Esophagus muscularis mucosa (tissue), 4 donors: ENCODE results near the gene RAB6A. TPM values are rescaled to one million over a fixed set of nuclear protein-coding genes. Genes with fewer than 3 reads are reported as not detected.
A peak's percentile ranks its signal among the peaks of the same experiment; 100 is the strongest.

ENCODE experiments used
- DNase-seq: peaks from one replicate; pipeline ENCODE4 v3.0.0-alpha.2; 2017; ENCODE audit errors: extremely low spot score
- H3K27ac ChIP-seq, 4 donors: fragments of 200-600 bp; sonication (generic); replicated peaks in 1 of 4; 1 replicate in 3 of 4; 2 replicates in 1 of 4; pipeline ENCODE4 v1.5.1; 2016 to 2019; ENCODE audit warnings: mild to moderate bottlenecking in 1 of 4
- H3K27me3 ChIP-seq, 4 donors: fragments of 200-600 bp; sonication (generic); one replicate each; pipeline versions ENCODE4 v1.5.1 to v1.6.0; 2016 to 2019
- H3K36me3 ChIP-seq, 4 donors: fragments of 200-600 bp; sonication (generic); one replicate each; pipeline ENCODE4 v1.5.1; 2016 to 2019
- H3K4me1 ChIP-seq, 4 donors: fragments of 200-600 bp; sonication (generic); one replicate each; pipeline ENCODE4 v1.5.1; 2016 to 2019
- H3K4me3 ChIP-seq, 4 donors: fragments of 200-600 bp; sonication (generic); 1 replicate in 2 of 4; 2 replicates in 2 of 4; pipeline ENCODE4 v1.5.1; 2016 to 2019; ENCODE audit warnings: mild to moderate bottlenecking in 4 of 4, moderate library complexity in 1 of 4
- H3K9me3 ChIP-seq, 4 donors: fragments of 200-600 bp; sonication (generic); 1 replicate in 3 of 4; 2 replicates in 1 of 4; pipeline ENCODE4 v1.5.1; 2016 to 2019
- EP300 ChIP-seq: sonication (generic); formaldehyde crosslinking; IDR thresholded peaks from one replicate; pipeline ENCODE4 v1.6.1; 2017; ENCODE audit warnings: antibody characterized with exemption
- POLR2A ChIP-seq: fragments of 450-650 bp; IDR thresholded peaks from one replicate; pipeline ENCODE4 v1.6.1; 2017; ENCODE audit warnings: antibody characterized with exemption, moderate library complexity, mild to moderate bottlenecking, low read depth
- POLR2AphosphoS5 ChIP-seq, 2 donors: sonication (generic); formaldehyde crosslinking; IDR thresholded peaks; one replicate each; pipeline ENCODE4 v1.6.1; 2017; ENCODE audit warnings: antibody characterized with exemption in 2 of 2
- WGBS: methylation state at CpG from one replicate; pipeline ENCODE4 v1.1.5; 2018; 5-methylcytosine and 5-hydroxymethylcytosine counted together
- intact Hi-C: fragments of 100-400 bp; cut with DNase I; formaldehyde crosslinking; loops from one replicate; pipeline ENCODE4 v1.15.1; 2023
- total RNA-seq, 4 donors: library from RNA; depleted of rRNA; stranded (reverse); fragments of >200 nt; gene quantifications; one replicate each; pipeline versions ENCODE4 v1.1.0 to v1.2.1, GENCODE V29; 2016
- TF ChIP-seq, protein P1 (sequence below), 3 experiments: fragments of 200-600 bp in 2 of 3; fragments of 450-650 bp in 1 of 3; sonication (generic) in 2 of 3; IDR thresholded peaks; one replicate each; pipeline ENCODE4 v1.5.1; 2017 to 2019; ENCODE audit warnings: antibody characterized with exemption in 3 of 3, mild to moderate bottlenecking in 2 of 3, moderate library complexity in 1 of 3

The RAB6A gene
- total RNA-seq: 100 to 1,000 TPM; 107 to 161 (median 134) TPM

DNA sequence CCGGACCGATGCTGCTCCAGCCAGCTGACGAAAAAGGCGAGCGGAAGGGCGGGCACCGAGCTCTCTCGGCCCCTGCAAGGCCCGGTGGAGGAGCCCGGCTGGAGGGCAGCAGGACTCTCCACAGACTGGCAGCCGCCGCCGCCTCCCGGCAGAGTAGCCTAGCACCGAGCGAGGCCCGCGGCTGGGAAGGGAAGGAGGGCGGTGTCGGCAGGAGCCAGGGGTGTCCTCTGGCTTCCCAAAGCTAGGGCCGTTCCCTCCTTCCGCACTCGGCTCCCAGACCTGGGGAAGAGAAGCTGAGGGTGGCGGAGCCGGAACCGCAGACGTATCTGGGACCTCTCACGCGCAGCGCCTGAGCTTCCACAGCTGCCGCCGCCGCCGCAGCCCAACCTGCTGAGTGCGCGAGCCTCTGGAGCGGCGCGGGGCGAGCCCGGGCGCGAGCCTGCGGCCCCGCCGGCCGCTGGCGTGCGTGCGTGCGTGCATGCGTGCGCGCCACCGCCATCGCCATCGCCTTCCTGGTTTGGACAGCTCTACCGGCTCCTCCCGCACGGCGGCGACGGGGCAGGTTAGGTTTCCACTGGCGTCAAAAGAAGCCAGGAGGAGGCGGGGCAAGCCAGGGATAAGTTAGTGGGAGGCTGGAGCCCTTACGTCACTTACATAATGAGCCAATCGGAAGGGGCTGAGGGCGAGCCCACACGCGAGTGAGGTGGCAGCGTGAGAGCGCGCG lies at the start of gene RAB6A:
Gene RAB6A, minus strand, starts transcription at position 396 of the 724 bp plus-strand sequence. CDS start 439 bp downstream, outside the sequence.
- intact Hi-C loops: no loop called here
- Histone ChIP-seq H3K4me3 (peak within 1 kb of the TSS; percentile 85 to 98 (median 92)), H3K36me3 (no peaks in the 10 kb centered on the region), H3K9me3 (no peaks in the 10 kb centered on the region), H3K4me1 (peaks cover 12 to 42% (median 36%) of the 10 kb centered on the region in 4 donors), H3K27ac (peak within 1 kb of the TSS; percentile 97 to 99 (median 98)), H3K27me3 (no peaks in the 10 kb centered on the region)
- peak; percentile 100 for DNase-seq
- 2% methylated on average over 32 of the region's 74 CpGs for WGBS
- no peak for TF ChIP-seq EP300
- TF ChIP-seq, protein P1, sequence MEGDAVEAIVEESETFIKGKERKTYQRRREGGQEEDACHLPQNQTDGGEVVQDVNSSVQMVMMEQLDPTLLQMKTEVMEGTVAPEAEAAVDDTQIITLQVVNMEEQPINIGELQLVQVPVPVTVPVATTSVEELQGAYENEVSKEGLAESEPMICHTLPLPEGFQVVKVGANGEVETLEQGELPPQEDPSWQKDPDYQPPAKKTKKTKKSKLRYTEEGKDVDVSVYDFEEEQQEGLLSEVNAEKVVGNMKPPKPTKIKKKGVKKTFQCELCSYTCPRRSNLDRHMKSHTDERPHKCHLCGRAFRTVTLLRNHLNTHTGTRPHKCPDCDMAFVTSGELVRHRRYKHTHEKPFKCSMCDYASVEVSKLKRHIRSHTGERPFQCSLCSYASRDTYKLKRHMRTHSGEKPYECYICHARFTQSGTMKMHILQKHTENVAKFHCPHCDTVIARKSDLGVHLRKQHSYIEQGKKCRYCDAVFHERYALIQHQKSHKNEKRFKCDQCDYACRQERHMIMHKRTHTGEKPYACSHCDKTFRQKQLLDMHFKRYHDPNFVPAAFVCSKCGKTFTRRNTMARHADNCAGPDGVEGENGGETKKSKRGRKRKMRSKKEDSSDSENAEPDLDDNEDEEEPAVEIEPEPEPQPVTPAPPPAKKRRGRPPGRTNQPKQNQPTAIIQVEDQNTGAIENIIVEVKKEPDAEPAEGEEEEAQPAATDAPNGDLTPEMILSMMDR (IDR thresholded peaks at IDR 0.05): peak in 2 of 3 experiments; percentile 46 to 49
- TF ChIP-seq POLR2AphosphoS5 (IDR thresholded peaks at IDR 0.05): peak; percentile 92 to 96
- peak; percentile 62 for TF ChIP-seq POLR2A

DNA sequence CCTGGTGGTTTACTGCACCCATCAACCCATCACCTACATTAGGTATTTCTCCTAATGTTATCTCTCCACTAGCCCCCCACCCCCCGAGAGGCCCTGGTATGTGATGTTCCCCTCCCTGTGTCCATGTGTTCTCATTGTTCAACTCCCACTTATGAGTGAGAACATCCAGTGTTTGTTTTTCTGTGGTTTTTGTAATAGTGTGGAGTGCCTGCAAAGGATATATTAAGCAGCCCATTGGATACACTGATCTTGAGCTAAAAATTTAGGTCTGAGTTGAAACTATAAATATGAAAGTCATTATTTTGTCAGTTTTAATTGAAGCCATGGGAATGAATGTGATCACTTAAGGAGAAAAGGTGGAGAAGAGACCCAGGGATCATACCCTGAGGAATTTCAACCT lies 49.8 kb upstream of the RAB6A start:
- TF ChIP-seq, protein P1 (IDR thresholded peaks at IDR 0.05): no peak
- TF ChIP-seq EP300 (no peak), POLR2A (no peak), POLR2AphosphoS5 (IDR thresholded peaks at IDR 0.05) (no peak)
- no peak for DNase-seq
- Histone ChIP-seq H3K36me3 (peaks cover 0 to 25% (median 18%) of the 10 kb centered on the region in 4 donors), H3K9me3 (no peaks in the 10 kb centered on the region), H3K27me3 (no peaks in the 10 kb centered on the region), H3K4me3 (no peak overlapping the region), H3K4me1 (no peaks in the 10 kb centered on the region), H3K27ac (no peak overlapping the region)
- intact Hi-C loops: no loop called here
- WGBS: 95% methylated on average over 1 of the region's 1 CpG

DNA sequence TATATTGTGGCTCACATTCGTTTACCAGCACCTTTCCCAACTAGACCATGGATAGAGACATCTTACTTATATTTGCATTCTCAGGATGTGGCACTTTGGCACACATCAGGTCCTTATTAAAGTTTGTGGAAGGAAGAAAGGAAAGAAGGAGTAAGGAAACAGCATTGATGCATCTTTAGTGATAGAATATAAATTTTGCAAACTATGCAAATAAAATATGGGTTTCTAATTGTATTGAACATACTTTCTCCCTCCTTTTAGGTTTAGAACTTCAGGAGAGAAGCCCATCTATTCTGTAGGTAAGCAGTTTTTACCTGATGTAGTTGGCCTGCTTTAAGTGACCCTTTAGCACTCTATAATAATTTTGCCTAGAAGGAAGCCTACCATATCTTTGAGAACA lies 47.2 kb upstream of the RAB6A start:
- WGBS: 93% methylated on average over 1 of the region's 1 CpG
- intact Hi-C loops: no loop called here
- Histone ChIP-seq H3K9me3 (no peaks in the 10 kb centered on the region), H3K4me1 (no peaks in the 10 kb centered on the region), H3K27ac (no peak overlapping the region), H3K36me3 (peaks cover 0 to 28% (median 18%) of the 10 kb centered on the region in 4 donors), H3K4me3 (no peak overlapping the region), H3K27me3 (no peaks in the 10 kb centered on the region)
- TF ChIP-seq POLR2A: no peak
- no peak for TF ChIP-seq POLR2AphosphoS5 (IDR thresholded peaks at IDR 0.05)
- TF ChIP-seq, protein P1 (IDR thresholded peaks at IDR 0.05): no peak
- no peak for TF ChIP-seq EP300
- no peak for DNase-seq

DNA sequence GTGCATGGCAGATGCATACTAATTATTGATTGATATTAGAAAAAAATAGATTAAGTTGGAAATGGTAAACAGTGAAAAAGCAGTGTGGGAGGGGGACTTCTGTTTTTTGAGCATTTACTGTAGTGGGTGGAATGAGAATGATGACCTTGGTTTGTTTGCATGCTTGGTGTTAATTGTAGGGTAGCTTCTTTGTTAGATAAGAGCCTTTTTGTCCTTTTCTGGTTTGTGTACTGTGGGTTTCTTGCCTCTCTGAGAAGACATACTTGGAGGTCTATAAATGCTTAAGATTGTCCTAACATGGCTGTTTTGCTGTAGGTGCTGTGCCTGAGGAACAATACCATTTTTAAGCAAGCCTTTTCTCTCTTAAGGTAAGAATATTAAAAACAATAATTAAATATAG lies 43.8 kb upstream of the RAB6A start:
- TF ChIP-seq POLR2A (no peak), EP300 (no peak), POLR2AphosphoS5 (IDR thresholded peaks at IDR 0.05) (no peak)
- TF ChIP-seq, protein P1 (IDR thresholded peaks at IDR 0.05): no peak
- H3K27ac ChIP-seq: no peak overlapping the region
- H3K36me3 ChIP-seq: peaks cover 0 to 27% (median 18%) of the 10 kb centered on the region in 4 donors
- intact Hi-C loops: no loop called here
- peaks cover 0 to 9% (median 2%) of the 10 kb centered on the region in 4 donors for H3K4me1 ChIP-seq
- H3K4me3 ChIP-seq: no peak overlapping the region
- no peaks in the 10 kb centered on the region for H3K9me3 ChIP-seq
- H3K27me3 ChIP-seq: no peaks in the 10 kb centered on the region
- no peak for DNase-seq
